ENCODE results near the gene SNCAIP. TPM values are rescaled to one million over a fixed set of nuclear protein-coding genes. Genes with fewer than 3 reads are reported as not detected.

SNCAIP gene
- total and polyA plus RNA-seq, 3 donors from 2014 or later = 12.7 to 28.4 (median 16.1) TPM

GRCh38 chr5:122385286-122385685 is 73.2 kb downstream of the SNCAIP start:
- DNase-seq = no peak
- TF ChIP-seq POLR2A (IDR thresholded peaks at IDR 0.05) (no peak), CTCF (IDR thresholded peaks at IDR 0.05) (no peak)
- H3K36me3 ChIP-seq (ENCODE audit: low read depth, missing control alignments) = no peaks in the 10 kb centered on the region
- H3K27ac ChIP-seq = no peak overlapping the region
- intact Hi-C loops (cut with DNase I; ENCODE audit: low total_unique reads) = no loop called here
- H3K4me1 ChIP-seq = no peaks in the 10 kb centered on the region
- H3K4me3 ChIP-seq = no peak overlapping the region
- no peaks in the 10 kb centered on the region for H3K9me3 ChIP-seq
- H3K27me3 ChIP-seq = no peaks in the 10 kb centered on the region
- 77 to 89% methylated on average over 4 of the region's 4 CpGs for WGBS, 2 donors

GRCh38 chr5:122385808-122386207 is 73.8 kb downstream of the SNCAIP start:
- no peaks in the 10 kb centered on the region for H3K4me1 ChIP-seq
- H3K4me3 ChIP-seq = no peak overlapping the region
- 47 to 61% methylated on average over 3 of the region's 3 CpGs for WGBS, 2 donors
- no peaks in the 10 kb centered on the region for H3K36me3 ChIP-seq (ENCODE audit: low read depth, missing control alignments)
- DNase-seq = no peak
- TF ChIP-seq CTCF (IDR thresholded peaks at IDR 0.05) = no peak
- no peak for TF ChIP-seq POLR2A (IDR thresholded peaks at IDR 0.05)
- H3K9me3 ChIP-seq = no peaks in the 10 kb centered on the region
- no peaks in the 10 kb centered on the region for H3K27me3 ChIP-seq
- intact Hi-C loops (cut with DNase I; ENCODE audit: low total_unique reads) = no loop called here
- no peak overlapping the region for H3K27ac ChIP-seq

GRCh38 chr5:122390154-122390553 is 78.1 kb downstream of the SNCAIP start:
- H3K27me3 ChIP-seq = no peaks in the 10 kb centered on the region
- H3K4me3 ChIP-seq = no peak overlapping the region
- DNase-seq = no peak
- H3K36me3 ChIP-seq (ENCODE audit: low read depth, missing control alignments) = no peaks in the 10 kb centered on the region
- no peak for TF ChIP-seq CTCF (IDR thresholded peaks at IDR 0.05)
- no peak for TF ChIP-seq POLR2A (IDR thresholded peaks at IDR 0.05)
- H3K9me3 ChIP-seq = no peaks in the 10 kb centered on the region
- H3K27ac ChIP-seq = no peak overlapping the region
- intact Hi-C loops (cut with DNase I; ENCODE audit: low total_unique reads) = no loop called here
- no peaks in the 10 kb centered on the region for H3K4me1 ChIP-seq
- 77 to 84% methylated on average over 7 of the region's 7 CpGs for WGBS, 2 donors

- Histone ChIP-seq H3K9me3 (no peaks in the 10 kb centered on the region), H3K36me3 (ENCODE audit: low read depth, missing control alignments) (no peaks in the 10 kb centered on the region), H3K4me1 (no peaks in the 10 kb centered on the region), H3K4me3 (no peak overlapping the region), H3K27me3 (no peaks in the 10 kb centered on the region), H3K27ac (no peak overlapping the region)
- 87 to 97% methylated on average over 3 of the region's 3 CpGs for WGBS, 2 donors
- TF ChIP-seq POLR2A (IDR thresholded peaks at IDR 0.05) = no peak
- no peak for TF ChIP-seq CTCF (IDR thresholded peaks at IDR 0.05)
- DNase-seq = no peak
- intact Hi-C loops (cut with DNase I; ENCODE audit: low total_unique reads) = no loop called here
Observed at GRCh38 chr5:122390694-122391093, 78.7 kb downstream of the SNCAIP start.

GRCh38 chr5:122391621-122392020 is 79.6 kb downstream of the SNCAIP start:
- TF ChIP-seq POLR2A (IDR thresholded peaks at IDR 0.05) = no peak
- no peak for TF ChIP-seq CTCF (IDR thresholded peaks at IDR 0.05)
- intact Hi-C loops (cut with DNase I; ENCODE audit: low total_unique reads) = no loop called here
- no peaks in the 10 kb centered on the region for H3K9me3 ChIP-seq

More at GRCh38 chr5:122391621-122392020, 79.6 kb downstream of the SNCAIP start:
- Histone ChIP-seq H3K27ac (no peak overlapping the region), H3K4me3 (no peak overlapping the region), H3K27me3 (no peaks in the 10 kb centered on the region), H3K4me1 (no peaks in the 10 kb centered on the region), H3K36me3 (ENCODE audit: low read depth, missing control alignments) (no peaks in the 10 kb centered on the region)
- WGBS, 2 donors = 96 to 97% methylated on average over 3 of the region's 3 CpGs
- no peak for DNase-seq
